ENCODE measurements around the gene BPNT1.

Gene BPNT1

GRCh38 chr1:220076861-220077762 lies 12.5 kb downstream of the BPNT1 start:
- Histone ChIP-seq H3K4me1 (ENCODE audit: insufficient read depth, low read length) (no peaks in the 10 kb centered on the region), H3K4me3 (ENCODE audit: low read length) (no peak overlapping the region), H3K36me3 (ENCODE audit: insufficient read depth, low read length) (peaks cover 13% of the 10 kb centered on the region), H3K27ac (ENCODE audit: low read depth, low read length) (no peak overlapping the region), H3K9ac (ENCODE audit: low read depth, low read length) (no peak overlapping the region), H3K27me3 (ENCODE audit: insufficient read depth, low read length) (no peaks in the 10 kb centered on the region), H3K9me3 (ENCODE audit: insufficient read depth, low read depth, low read length) (no peaks in the 10 kb centered on the region)
- WGBS = 95% methylated on average over 4 of the region's 4 CpGs

DNA sequence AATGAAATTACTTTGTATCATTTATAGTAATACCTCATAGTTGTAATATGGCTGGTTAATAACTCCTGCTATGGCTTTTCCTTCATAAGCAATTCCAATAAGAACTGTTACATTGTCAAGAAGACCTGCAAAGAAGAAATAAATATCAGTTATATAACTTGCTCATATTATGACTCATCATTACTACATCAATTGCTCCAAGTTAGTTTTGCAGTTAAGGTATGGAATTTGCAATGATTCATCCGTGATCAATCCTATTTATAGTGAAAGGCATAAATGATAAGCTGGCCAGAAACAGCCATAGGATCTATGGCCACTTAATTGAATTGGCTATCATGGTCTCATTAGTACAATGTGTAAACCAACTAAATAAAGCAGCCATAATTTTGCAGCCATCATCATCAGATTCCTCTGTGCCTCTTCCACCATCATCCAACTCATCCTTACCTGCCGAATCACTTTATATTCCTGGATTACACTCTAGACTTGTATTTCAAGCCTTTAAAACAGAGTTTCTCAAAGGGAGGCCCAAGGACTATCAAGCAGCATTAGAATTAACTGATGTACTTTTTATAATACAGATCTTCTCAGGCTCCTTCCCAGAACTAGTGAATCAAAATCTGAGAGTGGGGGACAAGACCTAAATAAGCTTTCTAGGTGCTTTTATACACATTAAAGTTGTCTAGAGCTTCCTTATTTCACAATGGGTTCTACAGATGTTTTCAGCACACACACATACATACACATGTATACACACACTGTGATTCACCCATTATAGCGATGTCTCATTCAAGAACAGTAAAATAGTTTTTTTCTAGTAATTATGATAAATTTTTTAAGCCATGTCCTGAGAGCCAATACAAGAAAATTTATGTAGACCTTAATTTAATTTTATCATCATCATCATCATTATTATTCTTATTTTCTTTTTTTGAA lies 22.1 kb downstream of the BPNT1 start:
- Histone ChIP-seq H3K36me3 (ENCODE audit: insufficient read depth, low read length) (peaks cover 41% of the 10 kb centered on the region), H3K9me3 (ENCODE audit: insufficient read depth, low read depth, low read length) (no peaks in the 10 kb centered on the region), H3K4me3 (ENCODE audit: low read length) (no peak overlapping the region), H3K27me3 (ENCODE audit: insufficient read depth, low read length) (no peaks in the 10 kb centered on the region), H3K27ac (ENCODE audit: low read depth, low read length) (no peak overlapping the region), H3K4me1 (ENCODE audit: insufficient read depth, low read length) (no peaks in the 10 kb centered on the region), H3K9ac (ENCODE audit: low read depth, low read length) (no peak overlapping the region)
- WGBS = 96% methylated on average over 3 of the region's 3 CpGs

GRCh38 chr1:220062629-220063028 lies 27.0 kb downstream of the BPNT1 start:
- no peaks in the 10 kb centered on the region for H3K27me3 ChIP-seq (ENCODE audit: insufficient read depth, low read length)
- whole genome bisulfite sequencing = 100% methylated on average over 2 of the region's 6 CpGs
- no peak overlapping the region for H3K27ac ChIP-seq (ENCODE audit: low read depth, low read length)
- no peaks in the 10 kb centered on the region for H3K9me3 ChIP-seq (ENCODE audit: insufficient read depth, low read depth, low read length)
- H3K9ac ChIP-seq (ENCODE audit: low read depth, low read length) = no peak overlapping the region
- peaks cover 39% of the 10 kb centered on the region for H3K36me3 ChIP-seq (ENCODE audit: insufficient read depth, low read length)
- H3K4me3 ChIP-seq (ENCODE audit: low read length) = no peak overlapping the region
- H3K4me1 ChIP-seq (ENCODE audit: insufficient read depth, low read length) = peaks cover 8% of the 10 kb centered on the region

GRCh38 chr1:220060876-220061275 lies 28.7 kb downstream of the BPNT1 start:
- H3K9ac ChIP-seq (ENCODE audit: low read depth, low read length) = no peak overlapping the region
- no peak overlapping the region for H3K4me3 ChIP-seq (ENCODE audit: low read length)
- peaks cover 24% of the 10 kb centered on the region for H3K36me3 ChIP-seq (ENCODE audit: insufficient read depth, low read length)
- 63% methylated on average over 3 of the region's 3 CpGs for WGBS
- H3K4me1 ChIP-seq (ENCODE audit: insufficient read depth, low read length) = peaks cover 8% of the 10 kb centered on the region
- no peak overlapping the region for H3K27ac ChIP-seq (ENCODE audit: low read depth, low read length)
- H3K9me3 ChIP-seq (ENCODE audit: insufficient read depth, low read depth, low read length) = no peaks in the 10 kb centered on the region
- H3K27me3 ChIP-seq (ENCODE audit: insufficient read depth, low read length) = no peaks in the 10 kb centered on the region

DNA sequence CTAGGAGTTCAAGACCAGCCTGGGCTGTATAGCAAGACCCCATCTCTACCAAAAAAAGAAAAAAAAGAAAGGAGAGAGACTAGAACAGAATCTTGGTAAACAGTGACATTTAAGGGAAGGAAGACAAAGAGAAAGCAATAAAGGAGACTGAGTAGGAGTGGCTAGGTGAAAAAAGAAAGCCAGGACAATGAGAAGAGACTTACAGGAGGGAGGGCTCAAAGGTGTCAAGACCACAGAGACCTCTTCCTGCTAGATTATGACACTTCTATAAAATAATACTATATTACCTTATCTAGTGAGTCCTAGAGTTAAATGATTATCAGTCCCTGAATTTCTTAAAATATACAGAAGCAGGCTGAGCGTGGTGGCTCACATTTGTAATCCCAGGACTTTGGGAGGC lies 33.2 kb downstream of the BPNT1 start:
- Histone ChIP-seq H3K9me3 (ENCODE audit: insufficient read depth, low read depth, low read length) (no peaks in the 10 kb centered on the region), H3K4me3 (ENCODE audit: low read length) (no peak overlapping the region), H3K36me3 (ENCODE audit: insufficient read depth, low read length) (peaks cover 12% of the 10 kb centered on the region), H3K9ac (ENCODE audit: low read depth, low read length) (no peak overlapping the region), H3K27ac (ENCODE audit: low read depth, low read length) (no peak overlapping the region), H3K27me3 (ENCODE audit: insufficient read depth, low read length) (no peaks in the 10 kb centered on the region), H3K4me1 (ENCODE audit: insufficient read depth, low read length) (peaks cover 8% of the 10 kb centered on the region)
- WGBS = 94% methylated on average over 1 of the region's 1 CpG

DNA sequence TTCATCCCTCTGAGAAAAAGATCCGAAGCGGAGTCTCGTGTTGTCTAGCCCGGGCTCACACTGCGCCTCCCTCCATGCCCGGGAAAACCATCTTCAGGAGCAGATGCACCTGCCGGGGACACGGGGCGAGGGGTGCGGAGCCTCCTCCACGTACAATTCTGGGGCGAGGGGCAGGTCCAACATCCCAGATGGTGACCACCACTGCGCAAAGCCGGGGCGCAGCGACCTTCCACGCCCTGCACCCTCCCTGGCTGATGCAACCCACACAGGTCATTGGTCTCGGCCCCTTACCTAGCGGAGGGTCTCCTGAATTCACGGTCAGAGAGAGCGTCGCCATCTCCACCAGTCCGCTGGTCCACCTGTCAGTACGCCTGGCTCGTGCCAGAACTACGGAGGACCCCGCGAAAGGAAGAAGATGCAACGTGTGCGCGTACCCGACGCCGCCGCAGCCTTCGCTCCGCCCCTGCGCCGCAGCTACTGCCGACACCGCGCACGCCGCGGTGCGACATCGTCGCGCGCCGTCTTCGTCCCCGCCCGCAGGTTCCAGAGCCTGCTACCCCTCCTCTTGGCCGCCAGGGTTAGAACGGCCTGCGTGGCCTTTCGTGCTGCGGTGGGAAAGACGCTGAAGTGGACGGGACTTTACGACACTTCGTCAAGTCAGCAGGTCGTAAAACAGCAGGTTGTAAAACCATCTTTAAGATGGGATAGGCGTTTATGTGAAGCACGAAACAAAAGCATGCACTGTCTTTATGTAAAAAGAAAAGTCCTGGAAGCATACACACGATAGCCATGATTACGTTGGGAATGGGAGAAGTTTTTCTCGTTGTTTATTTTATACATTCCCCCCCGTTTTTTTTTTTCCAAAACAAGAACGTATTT lies 43.3 kb downstream of the BPNT1 start, which contains the start of gene EPRS1:
EPRS1 (minus strand) TSS at position 454 of the 879 bp plus-strand sequence; CDS start at position 337, 117 bp downstream.
- Histone ChIP-seq H3K27ac (ENCODE audit: low read depth, low read length) (peak within 1 kb of the TSS; percentile 54), H3K9ac (ENCODE audit: low read depth, low read length) (peak within 1 kb of the TSS; percentile 82), H3K4me3 (ENCODE audit: low read length) (peak within 1 kb of the TSS; percentile 71), H3K4me1 (ENCODE audit: insufficient read depth, low read length) (no peaks in the 10 kb centered on the region), H3K27me3 (ENCODE audit: insufficient read depth, low read length) (no peaks in the 10 kb centered on the region), H3K9me3 (ENCODE audit: insufficient read depth, low read depth, low read length) (no peaks in the 10 kb centered on the region), H3K36me3 (ENCODE audit: insufficient read depth, low read length) (peaks cover 9% of the 10 kb centered on the region; the same call in 1 of the 2 replicates)
- WGBS = under 1% methylated on average over 68 of the region's 71 CpGs

DNA sequence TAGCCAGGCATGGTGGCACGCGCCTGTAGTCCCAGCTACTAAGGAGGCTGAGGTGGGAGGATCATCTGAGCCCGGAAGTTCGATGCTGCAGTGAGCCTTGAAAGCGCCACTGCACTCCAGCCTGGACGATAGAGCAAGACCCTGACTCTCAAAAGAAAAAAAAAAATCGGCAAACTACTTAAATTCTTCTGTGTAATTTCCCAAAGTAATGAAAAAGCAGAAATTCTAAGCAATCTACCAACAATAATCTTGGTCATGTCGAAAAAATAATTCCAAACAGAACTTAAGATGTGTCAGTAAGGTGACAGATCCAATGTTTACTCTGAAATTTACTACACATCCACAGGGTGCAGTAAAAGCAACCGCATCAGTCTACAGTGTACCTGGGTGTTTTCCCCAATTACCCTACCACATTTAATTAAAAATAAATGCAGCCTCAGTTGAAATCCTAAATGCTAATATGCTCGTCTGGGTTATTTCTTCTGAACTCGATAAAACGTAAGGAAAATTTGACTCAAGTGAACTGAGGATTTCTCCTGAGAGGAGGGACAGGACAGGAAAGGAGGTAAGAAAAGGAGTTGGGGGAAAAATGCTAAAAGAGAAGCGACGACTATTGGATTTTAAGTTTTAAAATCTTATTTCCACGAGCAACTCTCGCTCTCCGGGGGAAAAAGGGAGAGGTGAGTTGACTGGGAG lies 44.1 kb downstream of the BPNT1 start:
- H3K9me3 ChIP-seq (ENCODE audit: insufficient read depth, low read depth, low read length) = no peaks in the 10 kb centered on the region
- H3K9ac ChIP-seq (ENCODE audit: low read depth, low read length) = peak overlapping the region; percentile 82
- H3K27me3 ChIP-seq (ENCODE audit: insufficient read depth, low read length) = no peaks in the 10 kb centered on the region
- 35% methylated on average over 17 of the region's 17 CpGs for WGBS
- peak overlapping the region; percentile 71 for H3K4me3 ChIP-seq (ENCODE audit: low read length)
- peaks cover 12% of the 10 kb centered on the region; the same call in 1 of the 2 replicates for H3K36me3 ChIP-seq (ENCODE audit: insufficient read depth, low read length)
- peak overlapping the region; percentile 12; the same call in 1 of the 2 replicates for H3K27ac ChIP-seq (ENCODE audit: low read depth, low read length)
- no peaks in the 10 kb centered on the region for H3K4me1 ChIP-seq (ENCODE audit: insufficient read depth, low read length)

- no peak overlapping the region for H3K27ac ChIP-seq (ENCODE audit: low read depth, low read length)
- H3K9ac ChIP-seq (ENCODE audit: low read depth, low read length) = peak overlapping the region; percentile 82; the same call in 1 of the 2 replicates
- H3K9me3 ChIP-seq (ENCODE audit: insufficient read depth, low read depth, low read length) = no peaks in the 10 kb centered on the region
- peaks cover 18% of the 10 kb centered on the region for H3K36me3 ChIP-seq (ENCODE audit: insufficient read depth, low read length)
- WGBS = 97% methylated on average over 3 of the region's 4 CpGs
- no peaks in the 10 kb centered on the region for H3K4me1 ChIP-seq (ENCODE audit: insufficient read depth, low read length)
- peak overlapping the region; percentile 71 for H3K4me3 ChIP-seq (ENCODE audit: low read length)
- no peaks in the 10 kb centered on the region for H3K27me3 ChIP-seq (ENCODE audit: insufficient read depth, low read length)
These were observed 44.8 kb downstream of the BPNT1 start for GRCh38 chr1:220044678-220045355.

DNA sequence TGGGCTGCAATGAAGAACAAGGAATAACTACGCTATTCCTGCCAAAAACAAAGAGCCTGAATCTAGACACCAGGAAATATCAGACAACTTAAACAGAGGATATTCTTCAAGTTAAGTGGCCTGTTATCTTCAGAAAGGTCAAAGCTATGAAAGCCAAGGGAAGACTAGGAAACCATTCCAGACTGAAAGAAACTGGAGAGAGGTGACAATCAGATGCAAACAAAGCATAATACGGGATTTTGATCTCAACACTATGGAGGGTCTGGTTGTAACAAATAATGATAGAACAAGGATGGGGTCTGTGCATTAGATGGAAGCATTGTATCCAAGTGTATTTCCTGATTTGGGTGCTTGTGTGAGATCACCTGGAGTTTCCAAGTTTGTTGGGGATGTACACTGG lies 45.9 kb downstream of the BPNT1 start:
- H3K9ac ChIP-seq (ENCODE audit: low read depth, low read length) = no peak overlapping the region

More for the DNA sequence above, 45.9 kb downstream of the BPNT1 start:
- Histone ChIP-seq H3K4me3 (ENCODE audit: low read length) (no peak overlapping the region), H3K27me3 (ENCODE audit: insufficient read depth, low read length) (no peaks in the 10 kb centered on the region), H3K27ac (ENCODE audit: low read depth, low read length) (no peak overlapping the region), H3K9me3 (ENCODE audit: insufficient read depth, low read depth, low read length) (no peaks in the 10 kb centered on the region), H3K36me3 (ENCODE audit: insufficient read depth, low read length) (peaks cover 30% of the 10 kb centered on the region), H3K4me1 (ENCODE audit: insufficient read depth, low read length) (no peaks in the 10 kb centered on the region)
- 95% methylated on average over 2 of the region's 2 CpGs for WGBS

Measured in HUES64 (cell line).